Stomach (tissue), 9 donors: ENCODE data around the gene RXFP2. TPM values are rescaled to one million over a fixed set of nuclear protein-coding genes. Genes with fewer than 3 reads are reported as not detected.

Experiments
- DNase-seq, 2 donors: peaks; one replicate each; pipeline versions ENCODE4 v3.0.0 to v3.0.0-alpha.2; 2013 to 2019
- H3K27ac ChIP-seq, 5 donors: fragments of 200-600 bp in 4 of 5; sonication (generic) in 4 of 5; one replicate each; pipeline ENCODE4 v1.5.1; 2013 to 2019; ENCODE audit warnings: mild to moderate bottlenecking in 1 of 5, moderate library complexity in 1 of 5
- H3K27me3 ChIP-seq, 3 donors: fragments of 200-600 bp; sonication (generic); one replicate each; pipeline ENCODE4 v1.5.1; 2017 to 2019; ENCODE audit warnings: mixed run types in 1 of 3
- H3K36me3 ChIP-seq, 4 donors: fragments of 200-600 bp; sonication (generic); 1 replicate in 3 of 4; 2 replicates in 1 of 4; pipeline ENCODE4 v1.5.1; 2016 to 2019
- H3K4me1 ChIP-seq, 4 donors: fragments of 200-600 bp; sonication (generic); one replicate each; pipeline ENCODE4 v1.5.1; 2016 to 2019
- H3K4me3 ChIP-seq, 4 donors: fragments of 200-600 bp; sonication (generic) in 3 of 4; one replicate each; pipeline ENCODE4 v1.5.1; 2016 to 2019; ENCODE audit warnings: mild to moderate bottlenecking in 1 of 4
- H3K9me3 ChIP-seq, 4 donors: fragments of 200-600 bp; sonication (generic); one replicate each; pipeline ENCODE4 v1.5.1; 2016 to 2019
- CTCF ChIP-seq, 7 experiments: fragments of 450-650 bp in 4 of 7; fragments of 200-600 bp in 3 of 7; sonication (generic) in 3 of 7; IDR thresholded peaks; one replicate each; pipeline ENCODE4 v1.5.1; 2016 to 2019; ENCODE audit warnings: antibody characterized with exemption in 7 of 7, control low read depth in 2 of 7, mild to moderate bottlenecking in 1 of 7
- EP300 ChIP-seq: sonication (generic); formaldehyde crosslinking; IDR thresholded peaks from one replicate; pipeline ENCODE4 v1.6.1; 2017; ENCODE audit warnings: antibody characterized with exemption
- POLR2A ChIP-seq, 4 donors: fragments of 450-650 bp; IDR thresholded peaks; one replicate each; pipeline ENCODE4 v1.6.1; 2016; ENCODE audit warnings: antibody characterized with exemption in 4 of 4, control low read depth in 2 of 4, mild to moderate bottlenecking in 1 of 4, moderate library complexity in 1 of 4
- POLR2AphosphoS5 ChIP-seq, 3 donors: sonication (generic); formaldehyde crosslinking; IDR thresholded peaks; one replicate each; pipeline ENCODE4 v1.6.1; 2016; ENCODE audit warnings: antibody characterized with exemption in 3 of 3
- WGBS, 5 donors: extraction: QIAGEN DNeasy Blood & Tissue Kit in 3 of 5; methylation state at CpG; one replicate each; pipeline versions ENCODE4 v1.1.5 to v1.1.7; 2013 to 2018; 5-methylcytosine and 5-hydroxymethylcytosine counted together
- intact Hi-C: fragments of 100-400 bp; cut with DNase I; formaldehyde crosslinking; loops from one replicate; pipeline ENCODE4 v1.15.1; 2023; ENCODE audit warnings: low total_unique reads
- polyA plus RNA-seq, 3 donors: library from polyadenylated mRNA; stranded (reverse); fragments of 200-250 nt; gene quantifications; one replicate each; pipeline ENCODE4 v1.2.3, GENCODE V29; 2013
- total RNA-seq, 5 donors: library from RNA; depleted of rRNA; stranded (reverse); fragments of >200 nt; gene quantifications; one replicate each; pipeline versions ENCODE4 v1.1.0 to v1.2.3, GENCODE V29; 2014 to 2016
- donor health status: healthy with polysubstance abuse.
- donor health status: Bipolar disorder and iron deficiency.
- donor health status: healthy.

RXFP2 gene
- total and polyA plus RNA-seq, 8 donors: not detected

DNA sequence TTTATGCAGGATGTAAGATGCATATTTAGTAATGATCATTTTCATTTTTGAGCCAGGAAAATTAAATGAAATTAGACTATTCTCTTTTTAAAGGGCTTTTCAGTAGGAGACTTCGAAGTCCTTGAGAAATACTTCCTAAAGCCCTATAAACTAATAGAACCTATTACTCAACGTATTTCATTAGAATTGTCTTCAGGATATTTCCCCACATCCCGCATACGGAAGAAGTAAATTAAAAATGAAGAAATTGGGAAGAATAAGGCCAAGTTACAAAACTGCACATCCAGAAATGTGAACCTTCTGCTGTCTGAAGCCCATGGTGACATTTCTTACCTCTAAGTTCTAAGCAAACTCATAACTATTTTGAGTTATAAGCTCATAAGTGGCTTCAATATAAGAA lies 66.5 kb downstream of the RXFP2 start:
- H3K9me3 ChIP-seq: peaks cover 0 to 9% (median 2%) of the 10 kb centered on the region in 4 donors
- WGBS, 5 donors: 83 to 91% (median 87%) methylated on average over 4 of the region's 4 CpGs
- H3K36me3 ChIP-seq: no peaks in the 10 kb centered on the region
- no peaks in the 10 kb centered on the region for H3K27me3 ChIP-seq
- TF ChIP-seq POLR2A (IDR thresholded peaks at IDR 0.05) (no peak), EP300 (no peak), CTCF (IDR thresholded peaks at IDR 0.05) (no peak), POLR2AphosphoS5 (IDR thresholded peaks at IDR 0.05) (no peak)
- H3K27ac ChIP-seq: no peak overlapping the region
- intact Hi-C loops: no loop called here
- no peaks in the 10 kb centered on the region for H3K4me1 ChIP-seq
- no peak for DNase-seq
- H3K4me3 ChIP-seq: no peak overlapping the region

DNA sequence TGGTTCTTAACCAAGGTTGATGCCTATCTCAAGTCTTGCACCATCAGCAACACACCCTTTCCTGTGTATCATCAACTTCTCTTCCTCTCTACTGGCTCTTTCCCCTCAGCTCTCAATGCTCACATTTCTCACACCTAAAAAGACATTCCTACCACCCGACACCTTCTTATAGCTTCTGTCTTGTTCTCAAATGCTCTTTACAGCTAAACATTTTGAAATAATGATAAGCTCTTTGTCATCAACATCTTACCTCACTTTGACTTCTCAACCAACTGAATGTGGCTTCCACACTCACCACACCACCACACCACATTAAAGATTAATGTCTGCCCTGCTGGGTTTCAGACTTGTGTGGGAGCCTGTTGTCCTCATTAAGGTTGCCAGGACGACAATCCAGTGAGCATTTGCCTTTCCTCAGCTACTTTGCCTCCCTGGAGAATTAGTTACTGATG lies 67.8 kb downstream of the RXFP2 start:
- WGBS, 5 donors: 51 to 63% (median 61%) methylated on average over 2 of the region's 2 CpGs
- peak in 1 of 2 donors; percentile 30 for DNase-seq
- Histone ChIP-seq H3K4me1 (no peaks in the 10 kb centered on the region), H3K4me3 (no peak overlapping the region), H3K36me3 (no peaks in the 10 kb centered on the region), H3K27me3 (no peaks in the 10 kb centered on the region), H3K9me3 (peaks cover 0 to 9% (median 2%) of the 10 kb centered on the region in 4 donors), H3K27ac (no peak overlapping the region)
- TF ChIP-seq POLR2A (IDR thresholded peaks at IDR 0.05) (no peak), CTCF (IDR thresholded peaks at IDR 0.05) (no peak), EP300 (no peak), POLR2AphosphoS5 (IDR thresholded peaks at IDR 0.05) (no peak)
- intact Hi-C loops: no loop called here

GRCh38 chr13:31814536-31814935 lies 75.2 kb downstream of the RXFP2 start:
- no peaks in the 10 kb centered on the region for H3K27me3 ChIP-seq
- H3K4me3 ChIP-seq: no peak overlapping the region
- H3K4me1 ChIP-seq: no peaks in the 10 kb centered on the region
- WGBS, 5 donors: 80 to 90% (median 89%) methylated on average over 5 of the region's 5 CpGs
- DNase-seq: no peak
- H3K9me3 ChIP-seq: peaks cover 0 to 29% (median 23%) of the 10 kb centered on the region in 4 donors
- intact Hi-C loops: no loop called here
- no peaks in the 10 kb centered on the region for H3K36me3 ChIP-seq
- TF ChIP-seq CTCF (IDR thresholded peaks at IDR 0.05) (no peak), POLR2AphosphoS5 (IDR thresholded peaks at IDR 0.05) (no peak), EP300 (no peak), POLR2A (IDR thresholded peaks at IDR 0.05) (no peak)
- no peak overlapping the region for H3K27ac ChIP-seq

DNA sequence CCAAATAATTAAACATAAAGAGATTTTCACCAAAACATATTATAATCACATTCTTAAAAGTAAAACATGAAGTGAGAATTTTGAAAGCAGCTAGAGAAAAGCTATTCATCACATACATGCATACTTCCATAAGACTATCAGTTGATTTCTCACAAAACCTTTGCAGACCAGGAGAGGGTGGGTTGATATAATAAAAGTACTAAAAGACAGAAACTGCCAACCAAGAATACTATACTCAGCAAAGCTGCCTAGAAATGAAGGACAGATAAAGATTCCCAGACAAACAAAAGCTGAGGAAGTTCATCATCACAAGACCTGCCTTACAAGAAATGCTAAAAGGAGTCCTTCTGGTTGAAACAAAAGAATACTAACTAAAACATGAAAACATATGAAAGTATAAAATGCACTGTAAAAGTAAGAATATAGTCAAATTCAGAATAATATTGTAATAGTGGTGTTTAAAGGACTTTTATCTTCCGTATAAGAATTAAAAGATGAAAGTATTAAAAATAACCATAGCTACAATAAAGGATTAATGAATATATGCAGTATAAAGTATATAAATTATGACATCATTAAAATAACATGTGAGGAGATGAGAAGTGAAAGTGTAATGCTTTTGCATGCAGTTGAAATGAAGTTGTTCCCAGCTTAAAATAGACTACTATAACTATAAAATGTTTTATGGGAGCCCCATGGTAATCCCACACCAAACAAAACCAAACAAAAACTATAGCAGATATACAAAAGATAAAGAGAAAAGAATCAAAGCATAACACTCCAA lies 76.2 kb downstream of the RXFP2 start:
- intact Hi-C loops: no loop called here
- 0 to 46% (median 45%) methylated on average over 1 of the region's 1 CpG for WGBS, 5 donors
- DNase-seq: no peak

More for the DNA sequence above, 76.2 kb downstream of the RXFP2 start:
- Histone ChIP-seq H3K4me1 (no peaks in the 10 kb centered on the region), H3K9me3 (peaks cover 0 to 22% (median 20%) of the 10 kb centered on the region in 4 donors), H3K27ac (no peak overlapping the region), H3K4me3 (no peak overlapping the region), H3K27me3 (no peaks in the 10 kb centered on the region), H3K36me3 (no peaks in the 10 kb centered on the region)
- TF ChIP-seq CTCF (IDR thresholded peaks at IDR 0.05): no peak
- no peak for TF ChIP-seq POLR2AphosphoS5 (IDR thresholded peaks at IDR 0.05)
- TF ChIP-seq EP300: no peak
- TF ChIP-seq POLR2A (IDR thresholded peaks at IDR 0.05): no peak
